HCT116 (cell line): ENCODE results near the gene ZPR1. TPM values are rescaled to one million over a fixed set of nuclear protein-coding genes. Genes with fewer than 3 reads are reported as not detected.

Experiments
- ATAC-seq: fragments of 200-7000 bp; cut with Tn5 transposase; 2 replicates; pipeline ENCODE4 v1.9.1; 2020; ENCODE audit warnings: mild to moderate bottlenecking, moderate library complexity
- BruUV-seq: library from RNA; stranded (reverse); fragments of 400-500 nt; replicated peaks from 2 replicates; lab custom pipeline; 2021; lab: Mats Ljungman, UMichigan
- CTCF ChIA-PET: fragments of 300-600 bp; sonication (Branson Sonifier 250); formaldehyde crosslinking; loops from one replicate; lab custom pipeline; 2021; ENCODE audit warnings: antibody characterized with exemption; lab: Charles Lee
- POLR2A ChIA-PET: fragments of 300-600, 350-600 bp; sonication (Branson Sonifier 250); formaldehyde crosslinking; loops from one replicate; lab custom pipeline; 2021; ENCODE audit warnings: antibody characterized with exemption; lab: Charles Lee
- RAD21 ChIA-PET, 2 experiments: fragments of 300-600 bp; sonication (Branson Sonifier 250); formaldehyde crosslinking; loops; one replicate each; lab custom pipeline; 2023; ENCODE audit warnings: low total read pairs in 2 of 2; ENCODE audit not compliant: uncharacterized antibody in 2 of 2, unreplicated experiment in 2 of 2, low non-redundant PET in 1 of 2; lab: Charles Lee
- DNase-seq: peaks from one replicate; pipeline ENCODE4 v3.0.0-alpha.2; 2010; ENCODE audit warnings: low read depth, low spot score
- H2AFZ ChIP-seq: fragments of 200-600 bp; shearing (Covaris generic), sonication (generic); 2 replicates; pipeline ENCODE4 v1.6.1; 2017; ENCODE audit warnings: low read depth, mixed run types, mixed read lengths, antibody characterized with exemption, low read length; ENCODE audit not compliant: poor library complexity, severe bottlenecking
- H3K27ac ChIP-seq: 2 replicates; pipeline ENCODE4 v1.5.1; 2012; ENCODE audit warnings: low read depth, low read length
- H3K27me3 ChIP-seq: fragments of 200-600 bp; sonication (generic); 2 replicates; pipeline ENCODE4 v1.6.1; 2016; ENCODE audit warnings: mixed run types, low read length, mixed read lengths; ENCODE audit not compliant: insufficient read depth
- H3K36me3 ChIP-seq, 2 experiments: fragments of 200-500 bp in 1 of 2; fragments of 200-600 bp in 1 of 2; sonication (Bioruptor generic) in 1 of 2; sonication (generic) in 1 of 2; 2 replicates each; pipeline versions ENCODE4 v1.5.1 to v1.6.1; 2014 to 2016; ENCODE audit warnings: low read length in 2 of 2, inconsistent platforms in 1 of 2, mixed read lengths in 1 of 2, mixed run types in 1 of 2; ENCODE audit not compliant: insufficient read depth in 2 of 2, control insufficient read depth in 1 of 2
- H3K4me1 ChIP-seq, 2 experiments: fragments of 200-600 bp in 1 of 2; sonication (generic) in 1 of 2; 2 replicates each; pipeline versions ENCODE4 v1.5.1 to v1.6.1; 2012 to 2017; ENCODE audit warnings: low read length in 2 of 2, inconsistent platforms in 1 of 2, mild to moderate bottlenecking in 1 of 2, mixed read lengths in 1 of 2, mixed run types in 1 of 2, moderate library complexity in 1 of 2; ENCODE audit not compliant: insufficient read depth in 2 of 2, control insufficient read depth in 1 of 2
- H3K4me2 ChIP-seq: fragments of 200-600 bp; sonication (generic); 2 replicates; pipeline ENCODE4 v1.6.1; 2017; ENCODE audit warnings: mixed run types, low read length, mixed read lengths
- H3K4me3 ChIP-seq, 2 experiments: fragments of 200-600 bp in 1 of 2; sonication (generic) in 1 of 2; replicated peaks in 1 of 2; 2 replicates each; pipeline ENCODE4 v1.5.1; 2011 to 2016; ENCODE audit warnings: low read length in 2 of 2, control low read depth in 1 of 2, low read depth in 1 of 2, mild to moderate bottlenecking in 1 of 2, mixed read lengths in 1 of 2, mixed run types in 1 of 2
- H3K79me2 ChIP-seq: fragments of 200-600 bp; sonication (generic); 2 replicates; pipeline ENCODE4 v1.6.1; 2017; ENCODE audit warnings: mild to moderate bottlenecking, mixed run types, low read length, moderate library complexity, mixed read lengths; ENCODE audit not compliant: insufficient read depth
- H3K9ac ChIP-seq: fragments of 200-600 bp; sonication (generic); 2 replicates; pipeline ENCODE4 v1.6.1; 2016; ENCODE audit warnings: low read length, mixed read lengths
- H3K9me2 ChIP-seq: fragments of 200-600 bp; sonication (generic), shearing (Covaris generic); 2 replicates; pipeline ENCODE4 v1.6.1; 2017; ENCODE audit warnings: mixed run types, mild to moderate bottlenecking, moderate library complexity; ENCODE audit not compliant: insufficient read depth
- H3K9me3 ChIP-seq, 2 experiments: fragments of 200-500 bp in 1 of 2; fragments of 200-600 bp in 1 of 2; sonication (Bioruptor generic) in 1 of 2; sonication (generic) in 1 of 2; 2 replicates each; pipeline ENCODE4 v1.6.1; 2014 to 2017; ENCODE audit warnings: low read length in 2 of 2, mixed read lengths in 2 of 2, inconsistent platforms in 1 of 2, low read depth in 1 of 2, mild to moderate bottlenecking in 1 of 2, mixed run types in 1 of 2, moderate library complexity in 1 of 2; ENCODE audit not compliant: control insufficient read depth in 1 of 2, insufficient read depth in 1 of 2
- H4K20me1 ChIP-seq: fragments of 200-600 bp; sonication (generic), shearing (Covaris generic); 2 replicates; pipeline ENCODE4 v1.6.1; 2017; ENCODE audit warnings: mixed run types, mild to moderate bottlenecking, moderate library complexity; ENCODE audit not compliant: insufficient read depth
- CBX3 ChIP-seq: IDR thresholded peaks from 2 replicates; pipeline ENCODE4 v1.6.1; 2012; ENCODE audit warnings: low read depth
- CEBPB ChIP-seq: IDR thresholded peaks from 2 replicates; pipeline ENCODE4 v1.6.1; 2012; ENCODE audit warnings: low read depth
- EGR1 ChIP-seq: IDR thresholded peaks from 2 replicates; pipeline ENCODE4 v1.6.1; 2012; ENCODE audit warnings: low read depth
- ELF1 ChIP-seq: IDR thresholded peaks from 2 replicates; pipeline ENCODE4 v1.6.1; 2012; ENCODE audit warnings: low read depth, borderline replicate concordance
- EZH2 ChIP-seq: fragments of 200-600 bp; sonication (generic); IDR thresholded peaks from 2 replicates; pipeline ENCODE4 v1.6.1; 2017; ENCODE audit warnings: antibody characterized with exemption, mixed run types
- JUND ChIP-seq: IDR thresholded peaks from 2 replicates; pipeline ENCODE4 v1.6.1; 2012
- POLR2AphosphoS5 ChIP-seq: IDR thresholded peaks from 2 replicates; pipeline ENCODE4 v1.6.1; 2011; ENCODE audit warnings: mild to moderate bottlenecking, low read depth, low read length, moderate library complexity
- RAD21 ChIP-seq: IDR thresholded peaks from 2 replicates; pipeline ENCODE4 v1.6.1; 2012; ENCODE audit warnings: low read depth, mild to moderate bottlenecking
- SP1 ChIP-seq: IDR thresholded peaks from 2 replicates; pipeline ENCODE4 v1.6.1; 2012; ENCODE audit warnings: low read depth
- SRF ChIP-seq: IDR thresholded peaks from 2 replicates; pipeline ENCODE4 v1.6.1; 2012; ENCODE audit warnings: low read depth
- TCF7L2 ChIP-seq: IDR thresholded peaks from 2 replicates; pipeline ENCODE4 v1.7.0; 2011; ENCODE audit warnings: borderline replicate concordance, inconsistent platforms; ENCODE audit not compliant: insufficient read depth, insufficient read length; ENCODE audit errors: extremely low read depth
- intact Hi-C: fragments of 100-400 bp; cut with micrococcal nuclease; formaldehyde crosslinking; loops from 2 replicates; pipeline ENCODE4 v1.10.0; 2022
- total RNA-seq: library from RNA; stranded (reverse); gene quantifications from one replicate; pipeline ENCODE4 v1.2.1, GENCODE V29; 2021; ENCODE audit not compliant: unreplicated experiment
- TF ChIP-seq, protein P1 (sequence below): IDR thresholded peaks from 2 replicates; pipeline ENCODE4 v1.6.1; 2012; ENCODE audit warnings: low read depth
- TF ChIP-seq, protein P2 (sequence below), 3 experiments: fragments of 200-600 bp in 1 of 3; sonication (generic) in 1 of 3; IDR thresholded peaks in 2 of 3; conservative IDR thresholded peaks in 1 of 3; 2 replicates each; pipeline ENCODE4 v1.5.1; 2012 to 2017; ENCODE audit warnings: low read depth in 2 of 3, low read length in 2 of 3, antibody characterized with exemption in 1 of 3, borderline replicate concordance in 1 of 3, control low read depth in 1 of 3, mild to moderate bottlenecking in 1 of 3, mixed read lengths in 1 of 3, mixed run types in 1 of 3, moderate library complexity in 1 of 3; ENCODE audit not compliant: insufficient read depth in 1 of 3
- TF ChIP-seq, protein P3 (sequence below): IDR thresholded peaks from 2 replicates; pipeline ENCODE4 v1.6.1; 2012

Gene ZPR1
- total RNA-seq, 1 experiment from 2014 or later: 56.3 TPM

DNA sequence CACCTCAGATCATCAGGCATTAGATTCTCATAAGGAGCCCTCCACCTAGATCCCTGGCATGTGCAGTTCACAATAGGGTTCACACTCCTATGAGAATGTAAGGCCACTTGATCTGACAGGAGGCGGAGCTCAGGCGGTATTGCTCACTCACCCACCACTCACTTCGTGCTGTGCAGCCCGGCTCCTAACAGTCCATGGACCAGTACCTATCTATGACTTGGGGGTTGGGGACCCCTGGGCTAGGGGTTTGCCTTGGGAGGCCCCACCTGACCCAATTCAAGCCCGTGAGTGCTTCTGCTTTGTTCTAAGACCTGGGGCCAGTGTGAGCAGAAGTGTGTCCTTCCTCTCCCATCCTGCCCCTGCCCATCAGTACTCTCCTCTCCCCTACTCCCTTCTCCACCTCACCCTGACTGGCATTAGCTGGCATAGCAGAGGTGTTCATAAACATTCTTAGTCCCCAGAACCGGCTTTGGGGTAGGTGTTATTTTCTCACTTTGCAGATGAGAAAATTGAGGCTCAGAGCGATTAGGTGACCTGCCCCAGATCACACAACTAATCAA lies 44.0 kb upstream of the ZPR1 start:
- H3K4me2 ChIP-seq: no peak overlapping the region
- H3K9me2 ChIP-seq: no peaks in the 10 kb centered on the region
- H3K79me2 ChIP-seq: no peaks in the 10 kb centered on the region
- no peaks in the 10 kb centered on the region for H3K36me3 ChIP-seq
- no peak overlapping the region for H3K4me3 ChIP-seq
- ChIA-PET CTCF (interaction anchor here (0.7 kb wide), 1 partner anchor 10 kb away, joined by 3 read pairs; no protein-coding TSS in a partner anchor), RAD21 (no interaction called here), POLR2A (no interaction called here)
- BruUV-seq: no TSS peak
- intact Hi-C loops: no loop called here
- peaks cover 8 to 15% of the 10 kb centered on the region in 2 experiments for H3K4me1 ChIP-seq
- no peaks in the 10 kb centered on the region for H4K20me1 ChIP-seq
- TF ChIP-seq SP1 (no peak), POLR2AphosphoS5 (no peak), CEBPB (no peak)
- no peaks in the 10 kb centered on the region for H3K27me3 ChIP-seq
- no peak overlapping the region for H2AFZ ChIP-seq
- no peak overlapping the region for H3K27ac ChIP-seq
- H3K9me3 ChIP-seq: no peaks in the 10 kb centered on the region
- DNase-seq (no peak), ATAC-seq (no peak)
- no peak overlapping the region for H3K9ac ChIP-seq

DNA sequence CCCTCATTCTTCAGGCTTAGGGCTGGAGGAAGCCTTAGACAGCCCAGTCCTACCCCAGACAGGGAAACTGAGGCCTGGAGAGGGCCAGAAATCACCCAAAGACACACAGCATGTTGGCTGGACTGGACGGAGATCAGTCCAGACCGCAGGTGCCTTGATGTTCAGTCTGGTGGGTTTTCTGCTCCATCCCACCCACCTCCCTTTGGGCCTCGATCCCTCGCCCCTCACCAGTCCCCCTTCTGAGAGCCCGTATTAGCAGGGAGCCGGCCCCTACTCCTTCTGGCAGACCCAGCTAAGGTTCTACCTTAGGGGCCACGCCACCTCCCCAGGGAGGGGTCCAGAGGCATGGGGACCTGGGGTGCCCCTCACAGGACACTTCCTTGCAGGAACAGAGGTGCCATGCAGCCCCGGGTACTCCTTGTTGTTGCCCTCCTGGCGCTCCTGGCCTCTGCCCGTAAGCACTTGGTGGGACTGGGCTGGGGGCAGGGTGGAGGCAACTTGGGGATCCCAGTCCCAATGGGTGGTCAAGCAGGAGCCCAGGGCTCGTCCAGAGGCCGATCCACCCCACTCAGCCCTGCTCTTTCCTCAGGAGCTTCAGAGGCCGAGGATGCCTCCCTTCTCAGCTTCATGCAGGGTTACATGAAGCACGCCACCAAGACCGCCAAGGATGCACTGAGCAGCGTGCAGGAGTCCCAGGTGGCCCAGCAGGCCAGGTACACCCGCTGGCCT lies 42.5 kb upstream of the ZPR1 start:
- no peak overlapping the region for H3K4me3 ChIP-seq
- H3K9ac ChIP-seq: no peak overlapping the region
- no peak overlapping the region for H3K27ac ChIP-seq
- no peaks in the 10 kb centered on the region for H3K36me3 ChIP-seq
- no peak for DNase-seq
- H2AFZ ChIP-seq: no peak overlapping the region
- H3K27me3 ChIP-seq: no peaks in the 10 kb centered on the region
- intact Hi-C loops: no loop called here
- H3K79me2 ChIP-seq: no peaks in the 10 kb centered on the region
- H3K9me2 ChIP-seq: no peaks in the 10 kb centered on the region
- no TSS peak for BruUV-seq
- ChIA-PET RAD21 (no interaction called here), CTCF (interaction anchor here (0.7 kb wide), 1 partner anchor 50 kb away, joined by 3 read pairs; no protein-coding TSS in a partner anchor), POLR2A (no interaction called here)
- H4K20me1 ChIP-seq: no peaks in the 10 kb centered on the region
- ATAC-seq: no peak
- peaks cover under 1 to 2% of the 10 kb centered on the region in 2 experiments for H3K4me1 ChIP-seq
- H3K9me3 ChIP-seq: no peaks in the 10 kb centered on the region
- H3K4me2 ChIP-seq: no peak overlapping the region
- TF ChIP-seq ELF1 (no peak), CEBPB (no peak), EZH2 (no peak), CBX3 (no peak), JUND (no peak), TCF7L2 (no peak), EGR1 (no peak), SRF (no peak), RAD21 (no peak)
- TF ChIP-seq, protein P1, sequence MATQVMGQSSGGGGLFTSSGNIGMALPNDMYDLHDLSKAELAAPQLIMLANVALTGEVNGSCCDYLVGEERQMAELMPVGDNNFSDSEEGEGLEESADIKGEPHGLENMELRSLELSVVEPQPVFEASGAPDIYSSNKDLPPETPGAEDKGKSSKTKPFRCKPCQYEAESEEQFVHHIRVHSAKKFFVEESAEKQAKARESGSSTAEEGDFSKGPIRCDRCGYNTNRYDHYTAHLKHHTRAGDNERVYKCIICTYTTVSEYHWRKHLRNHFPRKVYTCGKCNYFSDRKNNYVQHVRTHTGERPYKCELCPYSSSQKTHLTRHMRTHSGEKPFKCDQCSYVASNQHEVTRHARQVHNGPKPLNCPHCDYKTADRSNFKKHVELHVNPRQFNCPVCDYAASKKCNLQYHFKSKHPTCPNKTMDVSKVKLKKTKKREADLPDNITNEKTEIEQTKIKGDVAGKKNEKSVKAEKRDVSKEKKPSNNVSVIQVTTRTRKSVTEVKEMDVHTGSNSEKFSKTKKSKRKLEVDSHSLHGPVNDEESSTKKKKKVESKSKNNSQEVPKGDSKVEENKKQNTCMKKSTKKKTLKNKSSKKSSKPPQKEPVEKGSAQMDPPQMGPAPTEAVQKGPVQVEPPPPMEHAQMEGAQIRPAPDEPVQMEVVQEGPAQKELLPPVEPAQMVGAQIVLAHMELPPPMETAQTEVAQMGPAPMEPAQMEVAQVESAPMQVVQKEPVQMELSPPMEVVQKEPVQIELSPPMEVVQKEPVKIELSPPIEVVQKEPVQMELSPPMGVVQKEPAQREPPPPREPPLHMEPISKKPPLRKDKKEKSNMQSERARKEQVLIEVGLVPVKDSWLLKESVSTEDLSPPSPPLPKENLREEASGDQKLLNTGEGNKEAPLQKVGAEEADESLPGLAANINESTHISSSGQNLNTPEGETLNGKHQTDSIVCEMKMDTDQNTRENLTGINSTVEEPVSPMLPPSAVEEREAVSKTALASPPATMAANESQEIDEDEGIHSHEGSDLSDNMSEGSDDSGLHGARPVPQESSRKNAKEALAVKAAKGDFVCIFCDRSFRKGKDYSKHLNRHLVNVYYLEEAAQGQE: no peak
- TF ChIP-seq, protein P2, sequence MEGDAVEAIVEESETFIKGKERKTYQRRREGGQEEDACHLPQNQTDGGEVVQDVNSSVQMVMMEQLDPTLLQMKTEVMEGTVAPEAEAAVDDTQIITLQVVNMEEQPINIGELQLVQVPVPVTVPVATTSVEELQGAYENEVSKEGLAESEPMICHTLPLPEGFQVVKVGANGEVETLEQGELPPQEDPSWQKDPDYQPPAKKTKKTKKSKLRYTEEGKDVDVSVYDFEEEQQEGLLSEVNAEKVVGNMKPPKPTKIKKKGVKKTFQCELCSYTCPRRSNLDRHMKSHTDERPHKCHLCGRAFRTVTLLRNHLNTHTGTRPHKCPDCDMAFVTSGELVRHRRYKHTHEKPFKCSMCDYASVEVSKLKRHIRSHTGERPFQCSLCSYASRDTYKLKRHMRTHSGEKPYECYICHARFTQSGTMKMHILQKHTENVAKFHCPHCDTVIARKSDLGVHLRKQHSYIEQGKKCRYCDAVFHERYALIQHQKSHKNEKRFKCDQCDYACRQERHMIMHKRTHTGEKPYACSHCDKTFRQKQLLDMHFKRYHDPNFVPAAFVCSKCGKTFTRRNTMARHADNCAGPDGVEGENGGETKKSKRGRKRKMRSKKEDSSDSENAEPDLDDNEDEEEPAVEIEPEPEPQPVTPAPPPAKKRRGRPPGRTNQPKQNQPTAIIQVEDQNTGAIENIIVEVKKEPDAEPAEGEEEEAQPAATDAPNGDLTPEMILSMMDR (IDR thresholded peaks at IDR 0.05 in 2 of 3, conservative IDR thresholded peaks at IDR 0.05 in 1 of 3; ENCODE audit: borderline replicate concordance in 1 of 3, insufficient read depth in 1 of 3, low read depth in 2 of 3, low read length in 2 of 3): no peak
- TF ChIP-seq, protein P3, sequence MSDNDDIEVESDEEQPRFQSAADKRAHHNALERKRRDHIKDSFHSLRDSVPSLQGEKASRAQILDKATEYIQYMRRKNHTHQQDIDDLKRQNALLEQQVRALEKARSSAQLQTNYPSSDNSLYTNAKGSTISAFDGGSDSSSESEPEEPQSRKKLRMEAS: no peak
